ENCODE results near the gene PPEF1.

DNA sequence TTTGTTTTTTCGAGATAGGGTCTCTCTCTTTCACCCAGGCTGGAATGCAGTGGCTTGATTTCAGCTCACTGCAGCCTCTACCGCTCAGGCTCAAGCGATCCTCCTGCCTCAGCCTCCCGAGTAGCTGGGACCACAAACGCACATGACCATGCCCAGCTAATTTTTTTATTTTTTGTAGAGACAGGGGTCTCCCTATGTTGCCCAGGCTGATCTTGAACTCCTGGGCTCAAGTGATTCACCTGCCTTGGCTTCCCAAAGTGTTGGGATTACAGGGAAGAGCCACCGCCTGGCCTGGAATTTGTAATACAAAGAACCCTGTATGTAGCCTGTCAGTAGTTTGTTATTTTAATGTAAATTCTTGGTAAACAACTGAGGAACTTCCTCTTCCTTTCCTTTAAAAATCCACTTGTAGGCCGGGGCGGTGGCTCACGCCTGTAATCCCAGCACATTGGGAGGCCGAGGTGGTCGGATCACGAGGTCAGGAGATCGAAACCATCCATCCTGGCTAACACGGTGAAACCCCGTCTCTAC, 157.0 kb downstream of the PPEF1 start:
- TF ChIP-seq CTCF (IDR thresholded peaks at IDR 0.05): no peak
- TF ChIP-seq EP300 (IDR thresholded peaks at IDR 0.05): no peak
